Spleen (tissue), 11 donors: ENCODE measurements around the gene DAPK1. TPM values are rescaled to one million over a fixed set of nuclear protein-coding genes. Genes with fewer than 3 reads are reported as not detected.

Source experiments
- DNase-seq: peaks from one replicate; pipeline ENCODE4 v3.0.0-alpha.2; 2020
- H3K27ac ChIP-seq, 8 donors: fragments of 200-600 bp; sonication (generic) in 7 of 8; 1 replicate in 4 of 8; 2 replicates in 4 of 8; pipeline versions ENCODE4 v1.5.0 to v1.8.0; 2016 to 2021; ENCODE audit warnings: inconsistent platforms in 4 of 8, mild to moderate bottlenecking in 4 of 8, moderate library complexity in 1 of 8
- H3K27me3 ChIP-seq, 7 donors: fragments of 200-600 bp; sonication (generic) in 6 of 7; replicated peaks in 1 of 7; 1 replicate in 4 of 7; 2 replicates in 3 of 7; pipeline versions ENCODE4 v1.5.0 to v1.8.0; 2016 to 2021; ENCODE audit warnings: inconsistent platforms in 3 of 7, mild to moderate bottlenecking in 1 of 7
- H3K36me3 ChIP-seq, 6 donors: fragments of 200-600 bp; sonication (generic) in 5 of 6; 1 replicate in 4 of 6; 2 replicates in 2 of 6; pipeline versions ENCODE4 v1.5.0 to v1.8.0; 2016 to 2021; ENCODE audit warnings: inconsistent platforms in 2 of 6
- H3K4me1 ChIP-seq, 6 donors: fragments of 200-600 bp; sonication (generic) in 5 of 6; 1 replicate in 3 of 6; 2 replicates in 3 of 6; pipeline versions ENCODE4 v1.5.0 to v1.8.0; 2016 to 2021; ENCODE audit warnings: inconsistent platforms in 3 of 6
- H3K4me3 ChIP-seq, 8 donors: fragments of 200-600 bp; sonication (generic) in 7 of 8; 1 replicate in 4 of 8; 2 replicates in 4 of 8; pipeline versions ENCODE4 v1.5.0 to v1.8.0; 2016 to 2021; ENCODE audit warnings: inconsistent platforms in 4 of 8, mild to moderate bottlenecking in 4 of 8, moderate library complexity in 2 of 8
- H3K9me3 ChIP-seq, 8 donors: fragments of 200-600 bp; sonication (generic) in 7 of 8; 1 replicate in 4 of 8; 2 replicates in 4 of 8; pipeline versions ENCODE4 v1.5.0 to v1.8.0; 2016 to 2021; ENCODE audit warnings: inconsistent platforms in 4 of 8
- POLR2A ChIP-seq, 3 donors: fragments of 450-650 bp; IDR thresholded peaks; one replicate each; pipeline ENCODE4 v1.5.1; 2017; ENCODE audit warnings: antibody characterized with exemption in 3 of 3, mild to moderate bottlenecking in 1 of 3
- POLR2AphosphoS5 ChIP-seq, 3 donors: sonication (generic); formaldehyde crosslinking; IDR thresholded peaks; one replicate each; pipeline ENCODE4 v1.5.1; 2017; ENCODE audit warnings: antibody characterized with exemption in 3 of 3
- WGBS, 5 donors: extraction: QIAGEN DNeasy Blood & Tissue Kit in 3 of 5; methylation state at CpG; one replicate each; pipeline versions ENCODE4 v1.1.5 to v1.1.7; 2013 to 2018; 5-methylcytosine and 5-hydroxymethylcytosine counted together
- intact Hi-C: fragments of 100-400 bp; cut with DNase I; formaldehyde crosslinking; loops from one replicate; pipeline ENCODE4 v1.15.0; 2023; ENCODE audit warnings: low total_unique reads
- polyA plus RNA-seq, 3 donors: library from polyadenylated mRNA; stranded (reverse); fragments of 200-250 nt; gene quantifications; one replicate each; pipeline ENCODE4 v1.2.1, GENCODE V29; 2013
- total RNA-seq, 7 donors: library from RNA; depleted of rRNA in 3 of 7; stranded (reverse); fragments of >200 nt in 3 of 7; fragmentation: NEBNext Ultra II Directional in 4 of 7; extraction: Animal tissue kit (Norgen Biotek cat#: 25700) in 4 of 7; gene quantifications; one replicate each; pipeline versions ENCODE4 v1.1.0 to v1.2.1, GENCODE V29; 2016 to 2021
- TF ChIP-seq, protein P1 (sequence below), 11 experiments: fragments of 200-600 bp in 7 of 11; fragments of 450-650 bp in 4 of 11; sonication (generic) in 4 of 11; IDR thresholded peaks in 8 of 11; conservative IDR thresholded peaks in 3 of 11; 1 replicate in 7 of 11; 2 replicates in 4 of 11; pipeline versions ENCODE4 v1.4.0 to v1.8.0; 2016 to 2021; ENCODE audit warnings: antibody characterized with exemption in 11 of 11, inconsistent platforms in 4 of 11, mild to moderate bottlenecking in 1 of 11
- donor health status: healthy with polysubstance abuse.
- donor health status: DM: no; HTN: no; CAD: no; lungs with moderate emphysema.
- donor health status: DM: no; HTN: no; CAD: no.
- donor health status: Bipolar disorder and iron deficiency.
- donor health status: healthy.
- donor health status: DM: no; HTN: no; CAD: no.
- donor health status: DM: yes; HTN: yes; CAD: no.

DAPK1 gene
- total and polyA plus RNA-seq, 10 donors, result 6.4 to 126 (median 102) TPM

DNA sequence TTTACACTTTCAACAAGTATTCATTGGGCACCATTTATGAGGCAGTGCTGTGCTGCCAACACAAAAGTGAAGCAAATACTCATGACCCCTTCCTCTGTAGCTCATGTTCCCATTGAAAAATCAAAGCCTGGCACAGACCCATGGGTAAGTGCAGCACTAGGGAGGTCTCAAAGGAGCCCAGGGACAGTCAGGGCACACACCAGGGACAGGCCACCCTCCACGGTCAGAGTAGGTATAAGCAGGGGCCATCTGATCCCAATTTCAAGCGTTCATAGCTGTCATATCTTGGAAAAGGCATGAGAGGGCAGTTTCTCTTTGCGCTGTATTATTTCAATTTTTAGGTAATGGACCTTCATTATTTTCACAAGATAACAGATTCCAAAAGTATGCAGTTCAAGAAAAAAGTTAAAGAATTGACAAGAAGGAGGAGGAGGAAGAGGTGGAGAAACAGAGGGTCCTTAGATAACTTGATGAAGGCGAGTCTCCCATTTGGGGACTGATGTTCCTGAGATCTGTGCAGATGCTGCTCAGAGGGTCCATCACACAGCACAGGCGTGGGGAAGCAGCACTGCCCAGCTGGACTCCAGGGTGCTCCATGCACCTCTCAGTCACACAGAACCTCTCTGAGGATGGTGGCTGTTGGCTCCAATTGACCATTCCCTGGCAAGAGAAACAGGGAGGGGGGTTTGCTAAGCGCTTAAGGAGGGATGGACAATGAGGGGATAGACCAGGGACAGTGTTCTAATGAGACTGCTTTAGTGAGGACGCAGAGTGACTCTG is 235.8 kb downstream of the DAPK1 start:
- 86 to 94% (median 89%) methylated on average over 7 of the region's 7 CpGs for WGBS, 5 donors
- no peak overlapping the region for H3K4me3 ChIP-seq
- intact Hi-C loops, result no loop called here
- peaks cover 0 to 10% (median 0%) of the 10 kb centered on the region in 6 donors for H3K4me1 ChIP-seq
- TF ChIP-seq, protein P1, sequence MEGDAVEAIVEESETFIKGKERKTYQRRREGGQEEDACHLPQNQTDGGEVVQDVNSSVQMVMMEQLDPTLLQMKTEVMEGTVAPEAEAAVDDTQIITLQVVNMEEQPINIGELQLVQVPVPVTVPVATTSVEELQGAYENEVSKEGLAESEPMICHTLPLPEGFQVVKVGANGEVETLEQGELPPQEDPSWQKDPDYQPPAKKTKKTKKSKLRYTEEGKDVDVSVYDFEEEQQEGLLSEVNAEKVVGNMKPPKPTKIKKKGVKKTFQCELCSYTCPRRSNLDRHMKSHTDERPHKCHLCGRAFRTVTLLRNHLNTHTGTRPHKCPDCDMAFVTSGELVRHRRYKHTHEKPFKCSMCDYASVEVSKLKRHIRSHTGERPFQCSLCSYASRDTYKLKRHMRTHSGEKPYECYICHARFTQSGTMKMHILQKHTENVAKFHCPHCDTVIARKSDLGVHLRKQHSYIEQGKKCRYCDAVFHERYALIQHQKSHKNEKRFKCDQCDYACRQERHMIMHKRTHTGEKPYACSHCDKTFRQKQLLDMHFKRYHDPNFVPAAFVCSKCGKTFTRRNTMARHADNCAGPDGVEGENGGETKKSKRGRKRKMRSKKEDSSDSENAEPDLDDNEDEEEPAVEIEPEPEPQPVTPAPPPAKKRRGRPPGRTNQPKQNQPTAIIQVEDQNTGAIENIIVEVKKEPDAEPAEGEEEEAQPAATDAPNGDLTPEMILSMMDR (IDR thresholded peaks at IDR 0.05 in 8 of 11, conservative IDR thresholded peaks at IDR 0.05 in 3 of 11), result no peak
- TF ChIP-seq POLR2A (IDR thresholded peaks at IDR 0.05), result no peak
- TF ChIP-seq POLR2AphosphoS5 (IDR thresholded peaks at IDR 0.05), result no peak
- H3K9me3 ChIP-seq, result no peaks in the 10 kb centered on the region
- H3K27me3 ChIP-seq, result peaks cover 0 to 11% (median 0%) of the 10 kb centered on the region in 7 donors
- DNase-seq, result no peak
- peaks cover 0 to 39% (median 12%) of the 10 kb centered on the region in 6 donors for H3K36me3 ChIP-seq
- no peak overlapping the region for H3K27ac ChIP-seq

DNA sequence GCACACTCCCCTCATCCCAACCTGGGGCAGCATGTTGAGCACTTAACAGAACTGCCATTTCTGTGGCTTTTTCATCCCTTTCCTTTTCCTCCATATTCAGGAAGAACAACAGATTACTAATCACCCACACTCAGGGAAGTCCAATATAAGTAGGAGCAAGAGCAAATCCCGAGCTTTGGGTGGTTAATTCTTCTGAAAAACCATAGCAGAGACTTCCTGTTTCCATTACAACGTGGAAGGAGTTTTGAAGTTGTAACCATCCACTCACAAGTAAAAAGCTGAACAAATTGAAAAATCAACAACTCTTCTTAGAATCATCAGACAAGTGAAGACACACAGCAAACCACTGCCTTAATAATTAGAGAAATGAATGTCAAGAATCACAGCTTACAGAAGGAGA is 236.4 kb downstream of the DAPK1 start:
- Histone ChIP-seq H3K4me3 (no peak overlapping the region), H3K27me3 (peaks cover 0 to 11% (median 0%) of the 10 kb centered on the region in 7 donors), H3K27ac (no peak overlapping the region), H3K36me3 (peaks cover 0 to 34% (median 12%) of the 10 kb centered on the region in 6 donors), H3K4me1 (peaks cover 0 to 6% (median 0%) of the 10 kb centered on the region in 6 donors), H3K9me3 (no peaks in the 10 kb centered on the region)
- TF ChIP-seq POLR2A (IDR thresholded peaks at IDR 0.05), result no peak
- no peak for TF ChIP-seq POLR2AphosphoS5 (IDR thresholded peaks at IDR 0.05)
- TF ChIP-seq, protein P1 (IDR thresholded peaks at IDR 0.05 in 8 of 11, conservative IDR thresholded peaks at IDR 0.05 in 3 of 11), result no peak
- intact Hi-C loops, result no loop called here
- 16 to 31% (median 24%) methylated on average over 2 of the region's 2 CpGs for WGBS, 5 donors
- DNase-seq, result no peak

DNA sequence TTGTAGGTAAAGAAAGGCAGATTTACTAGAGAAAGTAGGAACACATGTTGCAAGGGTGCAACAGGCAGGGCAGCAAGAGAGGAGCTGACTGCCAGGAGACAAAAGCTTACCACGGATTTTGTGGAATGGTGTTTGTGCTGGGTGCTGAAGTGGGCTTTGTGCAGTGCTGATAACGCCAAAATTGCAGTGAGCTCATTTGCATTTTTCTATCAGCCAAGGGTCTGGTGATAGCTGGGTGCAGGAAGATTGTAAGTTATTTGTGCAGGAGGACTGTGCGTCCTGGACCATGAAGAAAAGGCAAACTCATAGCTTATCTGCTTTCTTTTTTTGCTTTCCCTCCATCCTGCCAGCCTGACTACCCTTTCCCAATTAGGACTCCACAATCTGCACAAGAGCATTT is 241.9 kb downstream of the DAPK1 start:
- intact Hi-C loops, result no loop called here
- Histone ChIP-seq H3K9me3 (peaks cover 0 to 19% (median 12%) of the 10 kb centered on the region in 8 donors), H3K4me3 (no peak overlapping the region), H3K36me3 (no peaks in the 10 kb centered on the region), H3K27me3 (peaks cover 0 to 5% (median 0%) of the 10 kb centered on the region in 7 donors), H3K4me1 (no peaks in the 10 kb centered on the region), H3K27ac (no peak overlapping the region)
- DNase-seq, result no peak
- no peak for TF ChIP-seq POLR2AphosphoS5 (IDR thresholded peaks at IDR 0.05)
- no peak for TF ChIP-seq POLR2A (IDR thresholded peaks at IDR 0.05)
- TF ChIP-seq, protein P1 (IDR thresholded peaks at IDR 0.05 in 8 of 11, conservative IDR thresholded peaks at IDR 0.05 in 3 of 11), result no peak
- WGBS, 5 donors, result 80 to 93% (median 85%) methylated on average over 3 of the region's 3 CpGs

DNA sequence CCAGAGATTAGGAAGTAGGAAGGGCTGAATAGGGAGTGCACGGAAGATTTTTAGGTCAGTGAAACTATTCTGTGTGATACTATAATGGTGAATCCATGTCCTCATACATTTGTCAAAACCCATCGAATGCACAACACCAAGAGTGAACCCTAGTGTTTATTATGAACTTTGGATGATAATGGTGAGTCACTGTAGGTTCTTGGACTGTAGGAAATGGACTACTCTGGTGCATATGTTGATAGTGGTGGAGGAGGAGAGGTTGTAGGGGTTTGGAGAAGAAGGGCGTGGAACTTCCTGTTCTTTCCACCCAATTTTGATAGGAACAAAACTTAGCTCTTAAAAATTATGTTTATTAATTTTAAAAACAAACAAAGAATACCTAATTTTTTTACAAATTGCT is 242.5 kb downstream of the DAPK1 start:
- intact Hi-C loops, result no loop called here
- H3K4me3 ChIP-seq, result no peak overlapping the region
- peaks cover 0 to 20% (median 12%) of the 10 kb centered on the region in 8 donors for H3K9me3 ChIP-seq
- TF ChIP-seq, protein P1 (IDR thresholded peaks at IDR 0.05 in 8 of 11, conservative IDR thresholded peaks at IDR 0.05 in 3 of 11), result no peak
- no peak for TF ChIP-seq POLR2AphosphoS5 (IDR thresholded peaks at IDR 0.05)
- TF ChIP-seq POLR2A (IDR thresholded peaks at IDR 0.05), result no peak
- DNase-seq, result no peak
- H3K27me3 ChIP-seq, result peaks cover 0 to under 1% (median 0%) of the 10 kb centered on the region in 7 donors
- 56 to 70% (median 67%) methylated on average over 3 of the region's 3 CpGs for WGBS, 5 donors
- no peak overlapping the region for H3K27ac ChIP-seq
- no peaks in the 10 kb centered on the region for H3K36me3 ChIP-seq
- no peaks in the 10 kb centered on the region for H3K4me1 ChIP-seq
